ENCODE results near the gene ADGRG6.

DNA sequence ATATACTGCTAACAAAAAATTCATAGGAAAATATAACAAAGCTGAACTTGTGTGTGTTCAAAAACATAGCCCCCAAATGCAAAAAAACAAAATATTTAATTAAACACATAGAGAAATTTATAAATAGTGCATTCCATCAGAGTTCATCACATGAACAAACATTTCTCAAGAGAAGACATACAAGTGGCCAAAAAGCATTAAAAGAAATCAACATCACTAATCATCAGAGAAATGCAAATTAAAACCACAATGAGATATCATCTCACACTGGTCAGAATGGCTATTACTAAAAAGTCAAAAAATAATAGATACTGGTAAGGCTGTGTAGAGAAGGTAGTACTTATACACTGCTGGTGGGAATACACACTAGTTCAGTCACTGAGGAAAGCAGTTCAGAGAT, 39.6 kb upstream of the ADGRG6 start:
- TF ChIP-seq POLR2A (IDR thresholded peaks at IDR 0.05) (no peak), CTCF (IDR thresholded peaks at IDR 0.05 in 8 of 11, conservative IDR thresholded peaks at IDR 0.05 in 3 of 11) (no peak), POLR2AphosphoS5 (IDR thresholded peaks at IDR 0.05) (no peak)
